Measurements from ENCODE around the gene FURIN. TPM values are rescaled to one million over a fixed set of nuclear protein-coding genes. Genes with fewer than 3 reads are reported as not detected.
"Not testable (repeated sequence)": the region's sequence is repeated elsewhere in the genome, so short reads cannot be mapped to it uniquely, and the experiment has no call there.

The FURIN gene
- 27.8 TPM for total RNA-seq

DNA sequence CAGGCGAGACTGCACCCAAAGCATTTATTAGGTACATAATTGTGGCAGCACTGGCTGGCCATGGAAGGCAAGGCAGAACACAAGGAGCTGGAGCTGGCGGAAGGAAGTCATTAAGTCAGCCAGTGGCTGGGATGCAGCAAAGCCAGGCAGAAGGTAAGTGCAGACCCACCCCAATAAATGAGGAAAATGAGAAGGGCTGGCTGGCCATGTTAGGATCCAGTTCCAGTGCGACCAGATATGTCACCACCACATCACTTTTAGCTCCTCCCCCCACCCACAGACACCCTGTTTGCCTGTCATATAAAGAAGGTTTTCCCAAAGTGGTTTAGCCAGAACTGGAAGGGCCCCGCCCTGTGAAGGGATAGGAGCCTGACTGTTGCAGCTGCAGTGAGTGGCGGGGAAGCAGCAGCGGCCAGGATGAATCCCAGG, at the start of gene FURIN:
Gene FURIN, plus strand, starts transcription at position 328 of the 429 bp plus-strand sequence. CDS start 7,153 bp downstream, outside the sequence.
- DNase-seq, result peak; percentile 44

DNA sequence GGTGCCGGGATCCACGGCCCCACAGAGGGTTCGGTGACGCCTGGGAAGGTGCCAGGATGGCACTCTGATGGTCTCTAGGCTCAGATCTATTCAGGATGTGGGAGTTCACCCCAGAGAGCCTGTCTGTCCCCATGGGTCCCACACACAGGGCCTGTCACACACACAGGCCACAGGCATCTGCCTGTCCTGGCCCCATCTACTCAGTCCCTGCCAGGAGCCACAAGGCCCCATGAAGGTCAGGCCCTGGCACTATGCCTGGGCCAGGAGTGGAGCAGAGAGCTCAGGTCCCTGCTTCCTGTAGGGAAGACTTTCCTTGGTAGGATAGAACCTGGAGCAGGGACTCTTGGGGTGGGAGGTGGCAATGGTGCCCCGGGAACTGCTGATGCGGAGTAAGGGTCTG, 49.0 kb upstream of the FURIN start:
- DNase-seq, result no peak

DNA sequence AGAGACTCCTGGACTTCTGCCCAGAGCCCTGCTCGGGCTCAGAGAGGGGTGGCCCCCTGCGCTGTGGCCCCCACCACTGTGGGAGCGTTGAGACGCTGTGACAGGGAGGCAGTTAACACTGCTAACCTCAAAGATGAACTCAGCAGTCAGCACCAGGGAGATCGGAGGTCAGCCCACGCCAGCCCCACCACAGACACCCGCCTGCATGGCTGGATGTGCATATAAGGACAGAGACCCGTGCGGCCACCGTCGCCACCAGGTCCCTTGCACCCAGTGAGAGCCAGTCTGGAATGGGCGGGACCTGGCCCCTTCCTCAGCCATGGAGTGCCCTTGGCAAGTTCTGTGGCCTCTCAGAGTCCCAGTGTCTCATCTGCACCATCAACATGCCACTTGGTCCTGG, 48.5 kb upstream of the FURIN start:
- no peak for DNase-seq

DNA sequence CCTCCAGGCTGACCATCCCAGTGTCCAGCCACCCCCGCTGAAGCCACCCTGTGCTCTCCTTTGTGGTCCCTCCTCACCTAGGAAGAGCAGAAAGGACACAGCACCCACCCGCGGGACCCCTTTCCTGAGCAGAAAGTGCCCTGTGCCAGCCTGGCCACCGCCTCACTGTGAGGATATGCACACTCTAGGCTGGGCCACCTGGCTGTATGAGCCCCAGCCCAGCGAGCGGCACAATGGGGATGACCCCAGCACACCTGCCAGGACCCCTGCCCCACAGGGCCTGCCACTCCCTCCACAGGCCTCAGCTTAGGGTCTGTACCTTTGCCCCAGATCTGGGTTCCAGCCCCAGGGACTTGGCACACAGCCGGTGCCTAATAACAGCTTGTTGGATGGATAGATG, 47.9 kb upstream of the FURIN start:
- no peak for DNase-seq

DNA sequence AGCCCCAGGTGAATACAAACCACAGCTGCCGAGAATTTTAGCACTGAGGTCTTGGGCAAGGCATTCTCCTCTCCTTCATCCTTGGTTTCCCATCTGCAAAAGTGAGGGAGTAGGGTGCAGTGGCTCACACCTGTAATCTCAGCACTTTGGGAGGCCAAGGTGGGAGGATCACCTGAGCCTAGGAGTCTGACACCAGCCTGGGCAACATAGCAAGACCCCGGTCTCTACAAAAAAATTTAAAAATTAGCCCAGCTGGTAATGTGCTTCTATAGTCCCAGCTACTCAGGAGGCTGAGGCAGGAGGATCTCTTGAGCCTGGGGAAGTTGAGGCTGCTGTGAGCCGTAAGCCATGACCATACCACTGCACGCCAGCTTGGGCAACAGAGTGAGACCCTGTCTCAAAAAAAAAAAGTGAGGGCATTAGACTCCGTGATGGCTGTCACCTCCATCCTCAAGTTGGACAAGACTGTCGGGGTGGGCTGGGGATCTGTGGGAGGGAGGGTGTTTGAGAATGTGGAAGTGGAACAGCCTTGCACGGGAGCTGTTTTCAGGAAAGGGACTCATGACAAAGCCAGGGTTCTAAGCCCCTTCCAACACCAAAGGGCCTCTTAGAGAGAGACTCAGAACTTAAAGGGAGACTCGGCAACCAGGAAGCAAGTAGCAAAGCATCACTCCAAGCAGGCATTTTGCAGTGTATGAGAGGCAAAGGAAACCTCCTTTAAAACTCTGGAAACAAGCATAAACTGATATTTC, 46.0 kb upstream of the FURIN start:
- no peak for DNase-seq

DNA sequence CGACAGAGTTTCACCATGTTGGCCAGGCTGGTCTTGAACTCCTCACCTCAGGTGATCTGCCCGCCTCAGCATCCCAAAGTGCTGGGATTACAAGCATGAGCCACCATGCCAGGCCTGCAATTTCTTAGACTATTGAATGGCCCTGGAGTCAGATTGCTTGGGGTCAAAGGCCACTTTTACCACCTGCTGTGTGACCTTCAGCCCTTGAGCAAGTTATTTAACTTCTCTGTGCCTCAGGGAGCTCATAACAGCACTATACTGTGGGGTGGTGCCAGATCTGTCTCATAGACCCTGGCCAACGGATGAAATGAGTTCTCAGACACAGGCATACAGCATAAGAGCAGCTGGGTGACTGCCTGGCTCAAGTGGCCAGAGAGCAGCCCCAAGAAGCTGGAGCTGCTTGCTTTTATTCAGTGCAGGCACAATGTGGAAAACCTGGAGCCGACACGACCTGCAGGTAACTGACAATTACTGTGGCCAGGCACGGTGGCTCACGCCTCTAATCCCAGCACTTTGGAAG, 44.9 kb upstream of the FURIN start:
- no peak for DNase-seq

DNA sequence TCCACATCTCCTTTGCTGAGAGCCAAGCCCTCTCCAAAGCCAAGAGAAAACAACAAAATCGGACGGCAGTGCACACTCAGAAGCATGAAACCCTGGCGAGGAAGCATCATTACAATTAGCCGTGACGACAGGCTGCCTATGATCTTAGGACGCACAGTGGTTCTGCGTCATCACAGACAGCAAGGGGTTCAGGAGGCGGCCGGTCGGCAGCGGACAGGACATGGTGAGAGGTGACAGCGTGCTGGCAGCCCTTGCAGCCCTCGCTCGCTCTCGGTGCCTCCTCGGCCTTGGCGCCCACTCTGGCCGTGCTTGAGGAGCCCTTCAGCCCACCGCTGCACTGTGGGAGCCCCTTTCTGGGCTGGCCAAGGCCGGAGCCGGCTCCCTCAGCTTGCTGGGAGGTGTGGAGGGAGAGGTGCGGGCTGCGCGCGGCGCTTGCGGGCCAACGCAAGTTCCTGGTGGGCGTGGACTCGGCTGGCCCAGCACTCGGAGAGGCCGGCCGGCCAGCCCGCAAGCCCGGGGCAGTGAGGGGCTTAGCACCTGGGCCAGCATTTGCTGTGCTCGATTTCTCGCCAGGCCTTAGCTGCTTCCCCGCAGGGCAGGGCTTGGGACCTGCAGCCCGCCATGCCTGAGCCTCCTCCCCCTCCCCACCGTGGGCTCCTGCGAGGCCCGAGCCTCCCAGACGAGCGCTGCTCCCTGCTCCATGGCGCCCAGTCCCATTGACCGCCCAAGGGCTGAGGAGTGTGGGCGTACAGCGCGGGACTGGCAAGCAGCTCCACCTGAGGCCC, 43.1 kb upstream of the FURIN start:
- not testable (repeated sequence) for DNase-seq

DNA sequence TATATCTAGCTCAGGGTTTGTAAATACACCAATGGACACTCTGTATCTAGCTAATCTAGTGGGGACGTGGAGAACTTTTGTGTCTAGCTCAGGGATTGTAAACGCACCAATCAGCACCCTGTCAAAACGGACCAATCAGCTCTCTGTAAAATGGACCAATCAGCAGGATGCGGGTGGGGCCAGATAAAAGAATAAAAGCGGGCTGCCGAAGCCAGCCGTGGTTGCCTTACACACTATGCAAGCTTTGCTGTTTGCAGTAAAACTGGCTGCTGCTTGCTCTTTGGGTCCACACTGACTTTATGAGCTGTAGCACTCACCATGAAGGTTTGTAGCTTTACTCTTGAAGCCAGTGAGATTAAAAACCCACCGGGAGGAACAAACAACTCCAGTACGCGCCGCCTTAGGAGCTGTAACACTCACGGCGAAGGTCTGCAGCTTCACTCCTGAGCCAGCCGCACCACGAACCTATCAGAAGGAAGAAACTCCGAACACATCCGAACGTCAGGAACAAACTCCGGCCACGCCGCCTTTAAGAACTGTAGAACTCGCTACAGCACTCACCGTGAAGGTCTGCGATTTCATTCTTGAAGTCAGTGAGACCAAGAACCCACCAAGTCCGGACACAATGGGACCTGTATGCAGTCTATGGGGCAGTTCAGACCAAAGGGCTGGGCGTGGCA, 42.0 kb upstream of the FURIN start:
- not testable (repeated sequence) for DNase-seq

DNA sequence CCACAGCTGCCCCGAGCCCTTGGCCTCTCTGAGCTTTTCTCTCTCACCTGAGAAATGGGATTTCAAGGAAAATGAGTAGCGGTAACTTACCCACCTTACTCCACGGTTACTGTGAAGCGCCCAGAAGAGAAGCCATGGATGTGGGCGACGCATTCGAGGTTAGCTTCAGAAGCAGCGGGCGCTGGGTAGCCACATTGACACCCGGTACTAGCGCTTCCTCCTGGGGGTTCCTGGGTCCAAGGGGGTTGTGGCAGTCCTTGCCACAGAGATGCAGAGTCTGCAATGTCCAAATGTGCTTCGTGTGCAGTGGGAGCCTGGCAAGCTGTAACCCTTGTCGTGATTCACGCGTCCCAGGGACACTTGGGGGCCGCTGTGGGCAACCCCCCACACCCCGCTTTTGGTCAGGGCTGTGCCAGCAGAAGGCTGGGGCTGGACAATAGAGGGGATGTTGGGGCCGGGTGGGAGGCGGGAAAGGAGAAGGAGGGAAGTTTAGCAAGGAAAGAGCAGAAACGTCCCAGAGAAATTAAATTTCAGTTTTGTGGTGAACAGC, 41.4 kb upstream of the FURIN start:
- DNase-seq, result no peak

DNA sequence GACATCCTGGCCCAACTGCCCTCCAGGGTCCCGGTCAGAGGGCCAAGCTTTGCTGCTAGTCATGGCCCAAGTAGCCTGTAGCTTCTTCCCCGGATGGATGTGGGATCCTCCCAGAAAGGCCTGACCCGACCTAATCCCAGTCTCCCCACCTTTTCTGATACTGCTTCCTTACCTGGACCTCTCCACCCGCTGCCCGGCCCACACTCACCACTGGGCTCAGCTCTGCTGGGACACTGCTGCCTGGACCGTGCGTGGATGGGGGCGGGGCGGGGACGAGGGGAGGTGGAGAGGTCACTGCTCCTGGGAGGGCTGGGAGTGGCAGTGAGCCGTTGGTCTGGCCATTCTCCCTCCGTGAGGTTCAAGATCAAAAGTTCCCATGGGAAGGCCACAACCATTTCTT, 40.3 kb upstream of the FURIN start:
- no peak for DNase-seq

DNA sequence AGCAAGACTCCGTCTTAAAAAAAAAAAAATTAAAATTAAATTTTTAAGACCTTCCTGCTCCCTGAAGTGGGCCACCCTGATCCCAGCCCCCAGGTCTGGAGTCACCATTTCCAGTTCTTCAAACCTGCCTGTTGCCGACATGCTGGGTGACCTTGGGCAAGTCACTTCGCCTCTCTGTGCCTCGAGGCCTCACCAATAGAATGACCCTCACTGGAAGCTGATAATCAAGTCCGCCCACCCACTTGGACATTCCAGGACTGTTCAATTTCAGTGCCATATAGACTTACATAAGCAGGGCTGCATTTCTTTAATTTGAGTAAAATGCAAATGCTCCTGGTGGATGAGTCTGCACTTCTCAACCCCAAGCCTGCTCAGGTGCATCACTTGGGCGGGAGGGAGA, 39.3 kb upstream of the FURIN start:
- DNase-seq, result no peak

DNA sequence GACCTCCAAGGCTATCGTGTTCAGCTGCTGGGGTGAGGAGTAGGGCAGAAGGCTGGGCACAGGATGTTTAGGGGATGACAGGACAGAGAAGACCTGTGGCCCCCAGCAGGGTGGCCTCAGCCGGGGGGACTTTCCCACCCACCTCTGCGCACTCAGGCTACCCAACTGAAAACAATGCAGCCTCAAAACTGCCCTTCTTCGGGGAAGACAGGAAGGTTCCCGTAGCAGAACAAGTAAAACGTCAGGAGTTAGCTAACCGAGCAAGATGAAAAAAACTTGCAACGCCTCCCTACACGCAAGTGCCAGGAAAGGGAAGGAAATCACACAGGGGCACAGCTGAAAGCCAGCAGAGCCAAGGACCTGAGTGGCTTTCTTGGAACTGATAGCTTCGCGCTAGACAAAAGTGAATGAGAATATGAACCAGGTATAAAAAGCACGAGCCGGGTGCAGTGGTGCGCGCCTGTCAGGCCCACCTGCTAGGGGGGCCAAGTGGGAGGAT, 38.4 kb upstream of the FURIN start:
- no peak for DNase-seq

DNA sequence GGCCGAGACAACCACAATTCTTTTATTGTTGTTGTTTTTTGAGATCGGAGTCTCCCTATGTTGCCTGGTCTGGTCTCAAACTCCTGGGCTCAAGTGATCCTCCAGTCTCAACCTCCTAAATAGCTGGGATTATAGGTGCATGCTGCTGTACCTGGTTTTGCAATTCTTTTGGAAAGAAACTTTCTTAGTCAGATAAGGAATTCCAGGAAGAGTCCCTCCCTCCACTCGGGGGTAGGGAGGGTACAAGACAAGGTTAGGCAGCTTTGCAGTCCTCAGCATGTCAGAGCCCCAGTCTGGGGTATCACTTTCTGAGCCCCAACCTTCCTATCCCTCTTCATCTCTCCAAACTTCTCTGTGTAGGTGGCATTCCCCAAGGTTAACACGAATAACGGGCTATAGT, 33.8 kb upstream of the FURIN start:
- DNase-seq, result no peak

DNA sequence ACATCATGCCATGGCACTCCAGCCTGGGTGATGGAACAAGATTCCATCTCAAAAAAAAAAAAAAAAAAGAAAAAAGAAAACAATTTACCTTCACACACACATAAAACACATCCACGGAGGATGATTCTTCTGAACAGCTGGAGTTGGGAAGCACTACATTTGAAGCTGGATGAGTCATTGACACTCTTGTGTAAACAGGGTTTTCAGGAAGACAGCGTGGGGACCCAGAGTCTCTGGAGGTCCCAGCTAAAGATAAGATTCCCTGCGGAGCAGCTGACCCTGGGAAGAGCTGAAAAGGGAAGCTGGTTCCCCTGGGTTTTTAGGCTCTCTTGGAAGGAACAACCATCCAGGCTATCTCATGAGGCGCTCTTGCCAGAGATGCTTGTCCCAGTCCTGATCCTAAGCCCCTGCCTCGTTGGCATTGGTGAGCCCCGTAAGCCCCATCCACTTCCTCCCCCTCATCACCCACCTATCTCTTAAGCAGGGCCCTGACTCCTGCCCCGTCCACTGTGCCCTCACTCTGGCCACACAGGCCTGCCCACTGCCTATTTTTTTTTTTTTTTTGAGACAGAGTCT, 32.0 kb upstream of the FURIN start:
- DNase-seq, result no peak

DNA sequence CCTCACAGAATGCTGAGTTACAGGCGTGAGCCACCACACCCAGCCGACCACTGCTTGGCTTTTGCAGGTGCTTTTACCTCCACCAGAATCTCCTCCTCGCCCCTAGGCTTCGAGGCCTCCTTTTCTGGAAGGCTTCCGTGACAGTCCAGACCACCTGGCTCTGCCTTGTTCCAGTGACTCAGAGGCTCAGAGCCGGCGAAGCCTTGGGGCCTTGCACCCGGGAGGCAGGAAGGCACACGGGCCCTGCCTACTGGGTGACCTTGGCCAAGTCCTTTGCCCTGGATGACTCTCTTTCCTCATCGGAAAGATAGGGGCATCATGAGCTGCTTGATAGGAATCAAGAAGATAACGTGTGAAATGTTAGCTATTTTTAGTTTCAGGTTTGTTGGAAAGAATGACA, 31.3 kb upstream of the FURIN start:
- DNase-seq, result no peak

DNA sequence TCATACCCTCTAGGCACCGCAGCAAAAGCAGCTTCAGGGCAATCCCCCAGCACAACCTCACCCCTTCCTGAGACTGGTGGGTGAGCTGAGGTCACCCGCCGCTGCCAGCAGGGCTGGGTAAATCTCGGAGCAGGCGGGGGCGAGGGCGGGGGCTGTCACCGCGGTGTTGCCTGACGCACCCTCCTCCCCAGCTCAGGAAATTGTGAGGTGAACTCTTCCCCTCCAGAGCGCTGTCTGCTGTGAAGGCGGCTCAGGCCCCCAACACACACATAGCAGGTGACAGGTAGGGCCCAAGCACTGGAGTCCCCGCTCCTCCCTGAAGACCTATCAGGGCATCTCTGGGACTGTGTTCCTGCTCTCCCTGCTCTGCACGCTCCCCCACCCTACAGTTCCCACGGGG, 30.2 kb upstream of the FURIN start:
- DNase-seq, result no peak

DNA sequence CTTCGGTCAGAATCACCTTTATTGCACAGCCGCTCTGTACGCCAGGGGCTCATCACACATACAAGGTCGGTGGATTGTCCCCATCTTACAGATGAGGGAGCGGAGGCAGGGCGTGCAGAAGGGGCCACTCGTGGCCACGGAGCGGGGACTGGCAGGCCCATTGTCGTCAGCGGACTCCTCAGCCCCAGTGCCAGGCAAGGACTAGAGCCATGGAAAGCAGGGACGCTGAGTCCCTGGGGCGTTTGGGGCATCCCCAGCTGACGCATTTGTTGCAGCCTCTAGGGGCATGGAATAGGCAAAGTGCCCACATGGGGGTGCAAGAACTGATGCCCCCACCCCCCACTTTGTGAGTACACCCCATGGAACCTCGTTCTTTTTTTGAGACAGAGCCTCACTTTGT, 29.8 kb upstream of the FURIN start:
- DNase-seq, result no peak

DNA sequence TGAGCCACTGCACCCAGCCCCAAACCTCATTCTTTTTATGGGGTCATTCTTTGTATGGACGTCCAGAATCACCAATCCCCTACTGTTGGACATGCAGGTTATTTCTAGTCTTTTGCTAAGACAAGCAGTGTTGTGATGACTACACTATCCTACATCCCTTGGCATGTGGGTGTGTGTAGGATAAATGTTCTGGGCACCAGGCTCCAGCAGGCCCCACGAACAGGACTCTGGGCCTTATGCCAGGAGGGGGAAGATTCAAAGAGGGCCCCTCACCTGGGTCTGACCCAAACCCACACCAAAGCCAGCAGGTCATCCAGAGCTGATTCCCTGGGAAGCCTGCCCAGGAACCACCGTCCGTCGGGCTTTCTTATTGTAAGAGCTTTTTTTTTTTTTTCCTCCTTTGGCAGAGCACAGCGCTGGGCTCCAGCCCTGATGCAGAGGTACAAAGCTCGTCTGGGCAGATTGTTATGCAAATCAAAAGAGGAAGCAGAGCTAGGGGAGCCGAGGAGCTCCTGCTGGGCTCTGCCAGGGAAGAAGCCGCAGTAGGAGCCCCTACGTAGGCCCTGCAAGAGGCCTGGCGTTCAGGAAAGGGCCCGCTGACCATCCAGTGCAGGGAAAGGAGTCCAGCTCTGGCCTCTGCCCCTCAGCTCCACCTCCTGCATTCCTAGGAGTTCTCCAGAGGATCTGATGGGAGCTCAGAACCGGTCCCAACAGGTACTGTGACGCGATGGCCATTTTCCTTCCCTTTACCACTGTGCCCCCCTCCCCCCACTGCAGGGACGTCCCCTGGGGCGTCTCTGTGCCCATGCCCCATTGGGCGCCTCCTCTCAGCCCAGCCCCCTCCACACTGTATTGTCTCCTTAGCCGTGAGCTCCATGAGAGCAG, 29.0 kb upstream of the FURIN start:
- no peak for DNase-seq

DNA sequence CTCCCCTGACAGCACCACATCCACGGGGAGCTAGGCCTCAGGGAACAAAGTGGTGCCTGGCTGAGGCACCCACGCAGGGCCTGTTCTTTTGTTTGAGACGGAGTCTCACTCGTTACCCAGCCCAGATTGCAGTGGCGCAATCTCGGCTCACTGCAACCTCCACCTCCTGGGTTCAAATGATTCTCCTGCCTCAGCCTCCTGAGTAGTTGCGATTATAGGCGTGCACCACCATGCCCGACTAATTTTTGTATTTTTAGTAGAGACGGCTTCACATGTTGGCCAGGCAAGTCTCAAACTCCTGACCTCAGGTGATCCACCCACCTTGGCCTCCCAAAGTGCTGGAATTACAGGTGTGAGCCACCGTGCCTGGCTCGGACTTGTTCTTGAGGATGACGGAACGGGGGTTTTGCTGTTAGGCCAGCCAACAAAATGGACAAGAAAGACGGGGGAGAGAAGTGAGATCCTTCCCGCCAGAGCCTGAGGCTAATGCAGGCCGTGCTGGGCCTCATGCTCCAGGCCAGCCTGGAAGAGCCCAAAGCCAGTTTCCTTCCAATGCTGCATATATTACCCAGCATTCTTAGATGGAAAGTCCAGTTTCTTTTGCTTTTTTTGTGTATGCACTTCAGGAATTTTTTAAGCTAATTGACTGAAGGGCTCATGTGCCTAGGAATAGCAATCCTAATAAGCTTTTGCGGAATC, 28.1 kb upstream of the FURIN start:
- DNase-seq, result no peak

DNA sequence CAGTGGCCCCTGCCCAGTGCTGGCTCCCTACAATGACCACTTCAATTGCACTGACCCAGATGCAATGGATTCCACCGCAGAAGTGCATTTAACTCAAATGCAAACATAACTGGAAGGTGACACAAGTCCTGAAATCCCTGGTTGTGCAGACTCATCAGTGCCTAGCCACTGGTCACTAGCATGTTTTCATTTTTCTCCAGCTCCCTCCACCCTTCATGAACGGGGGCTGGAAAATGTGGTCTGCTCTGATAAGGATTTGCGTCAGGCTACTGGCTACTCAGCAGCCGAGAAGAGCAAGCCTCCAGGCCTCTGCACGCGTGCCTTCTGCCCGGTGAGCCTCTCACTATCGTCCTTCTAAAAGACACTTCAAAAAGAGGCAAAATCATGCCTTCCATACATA, 27.4 kb upstream of the FURIN start:
- no peak for DNase-seq

All from tongue (tissue), 2 donors.